Measurements from ENCODE around the gene AQP12A. TPM values are rescaled to one million over a fixed set of nuclear protein-coding genes. Genes with fewer than 3 reads are reported as not detected.

The AQP12A gene
- total RNA-seq, 1 donor from 2014 or later, result not detected

- no peak for DNase-seq (ENCODE audit: low read depth)
Observed at GRCh38 chr2:240739797-240740196, 48.1 kb downstream of the AQP12A start.

DNA sequence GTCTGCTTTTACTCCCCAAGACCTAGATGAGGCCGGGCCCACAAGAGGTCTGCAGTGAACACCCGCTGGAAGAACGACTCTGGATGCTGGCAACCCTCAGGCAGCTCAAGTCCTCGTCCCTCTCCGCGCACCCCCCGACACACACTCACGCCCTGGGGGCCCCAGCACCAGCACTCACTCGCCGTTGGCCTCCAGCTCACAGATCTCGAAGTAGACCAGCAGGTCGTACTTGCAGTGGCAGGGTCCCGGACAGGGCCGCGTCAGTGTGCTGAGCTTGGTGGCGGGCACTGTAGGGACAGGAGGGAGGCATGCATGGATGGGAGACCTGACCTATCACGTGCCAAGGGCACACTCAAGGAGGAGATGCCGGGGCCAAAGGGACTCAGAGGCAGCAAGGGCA is 49.4 kb downstream of the AQP12A start:
- no peak for DNase-seq (ENCODE audit: low read depth)

- no peak for DNase-seq (ENCODE audit: low read depth)
Observed at GRCh38 chr2:240742602-240743095, 51.0 kb downstream of the AQP12A start.

DNA sequence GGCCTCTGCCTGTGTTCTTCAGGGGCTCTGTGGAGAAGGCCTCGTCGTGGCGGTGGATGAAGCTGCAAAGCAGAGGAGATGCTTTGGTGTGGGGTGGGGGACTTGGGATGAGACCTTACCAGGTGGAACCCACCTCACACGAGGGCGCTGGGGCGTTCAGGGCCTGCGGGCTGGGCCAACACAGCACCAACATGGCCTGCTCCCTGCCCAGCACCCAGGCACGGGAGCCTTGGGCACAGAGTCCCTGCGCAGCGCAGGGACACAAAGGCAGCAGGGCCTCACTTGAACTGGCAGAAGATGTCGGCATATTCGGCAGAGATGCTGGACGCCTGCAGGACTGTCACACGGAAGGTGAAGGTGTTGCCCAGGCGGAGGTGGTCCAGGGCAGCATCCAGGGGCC is 53.8 kb downstream of the AQP12A start:
- no peak for DNase-seq (ENCODE audit: low read depth)

- no peak for DNase-seq (ENCODE audit: low read depth)
Observed at GRCh38 chr2:240745962-240746361, 54.3 kb downstream of the AQP12A start.

DNA sequence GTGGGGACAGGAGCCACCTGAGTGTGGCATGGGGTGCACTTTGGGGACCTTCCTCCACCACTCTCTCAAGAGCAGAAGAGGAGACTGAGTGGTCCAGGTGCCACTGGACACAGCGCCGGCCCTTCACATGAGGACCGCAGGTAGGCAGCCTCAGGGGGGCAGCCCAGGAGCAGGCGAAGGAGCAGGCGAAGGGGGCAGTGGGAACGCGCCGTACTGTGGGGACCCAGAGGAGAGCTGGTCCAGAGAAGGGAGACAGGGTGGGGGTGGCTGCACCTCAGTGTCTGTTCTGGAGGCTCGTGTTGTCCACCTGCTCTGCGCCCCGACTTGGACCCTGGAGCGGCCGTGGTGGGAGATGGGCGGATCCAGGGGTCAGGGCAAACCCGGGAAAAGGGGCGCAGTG is 55.0 kb downstream of the AQP12A start:
- DNase-seq (ENCODE audit: low read depth), result no peak

DNA sequence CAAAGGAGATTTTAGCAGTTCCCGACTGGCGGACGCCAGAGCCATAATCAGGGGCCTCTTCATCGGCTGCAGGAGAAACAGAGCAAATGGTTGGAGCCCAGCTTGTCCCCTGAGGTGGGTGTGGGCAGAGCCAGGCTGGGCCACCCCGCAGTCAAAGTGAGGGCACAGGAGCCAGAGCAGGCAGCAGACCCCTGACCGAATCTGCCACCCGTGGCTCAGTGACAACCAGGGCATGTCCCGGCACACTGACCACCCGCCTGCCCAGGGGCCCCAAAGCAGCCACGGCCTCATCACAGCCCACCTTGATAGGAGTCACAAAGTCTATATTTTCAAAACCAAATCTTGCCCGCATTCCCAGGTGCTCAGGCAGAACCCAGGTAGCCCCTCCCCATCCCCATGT is 55.6 kb downstream of the AQP12A start:
- no peak for DNase-seq (ENCODE audit: low read depth)

Other genes starting within 250 kb of the AQP12A start
- gene ANKMY1, start 133.9 kb upstream of the AQP12A start, total RNA-seq, result 4.3 and 9.7 TPM in 2 replicates
- gene DUSP28, start 131.5 kb upstream of the AQP12A start, total RNA-seq, result 3.1 and 4.0 TPM in 2 replicates
- 14.9 and 74.1 TPM in 2 replicates for gene RNPEPL1, start 123.4 kb upstream of the AQP12A start, total RNA-seq
- gene CAPN10, start 105.1 kb upstream of the AQP12A start, total RNA-seq, result 29.5 and 32.8 TPM in 2 replicates
- 1.6 TPM in 1 of 2 replicates, not detected in the other for gene GPR35, start 66.4 kb upstream of the AQP12A start, total RNA-seq
- not detected in 2 replicates for gene AQP12B, start 9.0 kb upstream of the AQP12A start, total RNA-seq
- gene KIF1A, start 128.4 kb downstream of the AQP12A start, total RNA-seq, result 0.45 and 4.2 TPM in 2 replicates
- not detected in 2 replicates for gene AGXT, start 177.0 kb downstream of the AQP12A start, total RNA-seq
- gene MAB21L4, start 204.3 kb downstream of the AQP12A start, total RNA-seq, result 0.10 and 5.2 TPM in 2 replicates
- gene CROCC2, start 214.5 kb downstream of the AQP12A start, total RNA-seq, result under 0.01 TPM in 1 of 2 replicates, not detected in the other

Measured in renal cortical epithelial cell (primary cell).